HuH-7.5 (cell line): ENCODE data around the gene TXNDC16.

Source experiments
- DNase-seq: peaks from one replicate; pipeline ENCODE4 v3.0.0; 2011; ENCODE audit warnings: low spot score

Gene TXNDC16

GRCh38 chr14:52391881-52392615 lies 160.3 kb downstream of the TXNDC16 start:
- no peak for DNase-seq
